ENCODE measurements around the gene WNT11.

Gene WNT11

DNA sequence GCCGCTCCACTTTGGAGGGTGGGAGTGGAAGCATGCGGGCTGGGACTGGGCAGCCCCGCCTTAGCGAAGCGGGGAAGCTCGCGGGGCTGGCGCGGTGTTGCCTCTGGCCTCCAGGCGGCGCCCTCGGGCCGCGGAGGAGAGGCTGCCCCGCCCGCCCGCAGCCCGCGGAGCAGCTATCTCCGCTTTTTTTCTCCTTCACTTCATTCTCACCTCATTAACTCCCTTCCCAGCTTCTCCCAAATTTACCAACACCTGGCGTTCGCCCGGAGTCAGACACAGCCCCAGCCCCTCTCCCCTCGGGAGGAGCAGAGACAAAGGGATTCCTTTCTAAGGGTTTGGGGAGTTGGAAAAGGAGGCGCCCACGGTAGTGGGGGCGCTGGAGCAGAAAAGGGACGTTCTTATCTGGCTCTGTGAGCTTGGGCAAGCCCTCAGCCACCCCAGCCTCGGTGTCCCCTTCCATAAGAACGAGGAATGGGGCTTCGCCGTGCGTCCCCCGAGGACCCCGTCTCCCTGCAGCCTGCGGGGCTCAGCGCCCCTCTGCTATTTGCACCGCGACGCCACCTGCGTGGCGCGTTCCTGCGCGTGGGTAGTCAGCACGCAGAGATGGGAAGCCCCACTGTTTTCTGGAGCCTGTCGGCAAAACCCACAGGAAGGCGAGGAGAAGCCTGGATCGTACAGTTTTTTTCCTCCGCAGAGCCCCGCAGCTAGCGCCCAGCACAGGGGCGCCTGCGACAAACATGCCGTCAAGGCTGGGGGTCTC lies 1.5 kb upstream of the WNT11 start:
- H3K4me3 ChIP-seq (ENCODE audit: low read depth, low read length): peak overlapping the region; percentile 41
- TF ChIP-seq, protein P1, sequence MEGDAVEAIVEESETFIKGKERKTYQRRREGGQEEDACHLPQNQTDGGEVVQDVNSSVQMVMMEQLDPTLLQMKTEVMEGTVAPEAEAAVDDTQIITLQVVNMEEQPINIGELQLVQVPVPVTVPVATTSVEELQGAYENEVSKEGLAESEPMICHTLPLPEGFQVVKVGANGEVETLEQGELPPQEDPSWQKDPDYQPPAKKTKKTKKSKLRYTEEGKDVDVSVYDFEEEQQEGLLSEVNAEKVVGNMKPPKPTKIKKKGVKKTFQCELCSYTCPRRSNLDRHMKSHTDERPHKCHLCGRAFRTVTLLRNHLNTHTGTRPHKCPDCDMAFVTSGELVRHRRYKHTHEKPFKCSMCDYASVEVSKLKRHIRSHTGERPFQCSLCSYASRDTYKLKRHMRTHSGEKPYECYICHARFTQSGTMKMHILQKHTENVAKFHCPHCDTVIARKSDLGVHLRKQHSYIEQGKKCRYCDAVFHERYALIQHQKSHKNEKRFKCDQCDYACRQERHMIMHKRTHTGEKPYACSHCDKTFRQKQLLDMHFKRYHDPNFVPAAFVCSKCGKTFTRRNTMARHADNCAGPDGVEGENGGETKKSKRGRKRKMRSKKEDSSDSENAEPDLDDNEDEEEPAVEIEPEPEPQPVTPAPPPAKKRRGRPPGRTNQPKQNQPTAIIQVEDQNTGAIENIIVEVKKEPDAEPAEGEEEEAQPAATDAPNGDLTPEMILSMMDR (IDR thresholded peaks at IDR 0.05; ENCODE audit: low read depth, low read length): peak; percentile 94

DNA sequence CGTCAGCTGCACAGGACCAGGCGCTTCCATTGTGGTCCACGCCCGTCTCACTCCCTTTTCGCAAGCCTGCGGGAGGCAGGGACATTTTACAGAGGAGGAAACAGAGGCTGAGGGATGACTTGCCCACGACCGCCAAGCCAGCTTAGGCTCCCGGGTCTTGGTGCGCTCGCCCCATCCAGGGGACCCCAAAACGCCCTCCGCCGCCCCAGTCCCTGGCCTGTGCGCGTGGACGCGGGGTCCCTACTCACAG lies 300 bp downstream of the WNT11 start:
- H3K4me3 ChIP-seq (ENCODE audit: low read depth, low read length): peak overlapping the region; percentile 39; the same call in 1 of the 2 replicates
- TF ChIP-seq, protein P1 (IDR thresholded peaks at IDR 0.05; ENCODE audit: low read depth, low read length): no peak

DNA sequence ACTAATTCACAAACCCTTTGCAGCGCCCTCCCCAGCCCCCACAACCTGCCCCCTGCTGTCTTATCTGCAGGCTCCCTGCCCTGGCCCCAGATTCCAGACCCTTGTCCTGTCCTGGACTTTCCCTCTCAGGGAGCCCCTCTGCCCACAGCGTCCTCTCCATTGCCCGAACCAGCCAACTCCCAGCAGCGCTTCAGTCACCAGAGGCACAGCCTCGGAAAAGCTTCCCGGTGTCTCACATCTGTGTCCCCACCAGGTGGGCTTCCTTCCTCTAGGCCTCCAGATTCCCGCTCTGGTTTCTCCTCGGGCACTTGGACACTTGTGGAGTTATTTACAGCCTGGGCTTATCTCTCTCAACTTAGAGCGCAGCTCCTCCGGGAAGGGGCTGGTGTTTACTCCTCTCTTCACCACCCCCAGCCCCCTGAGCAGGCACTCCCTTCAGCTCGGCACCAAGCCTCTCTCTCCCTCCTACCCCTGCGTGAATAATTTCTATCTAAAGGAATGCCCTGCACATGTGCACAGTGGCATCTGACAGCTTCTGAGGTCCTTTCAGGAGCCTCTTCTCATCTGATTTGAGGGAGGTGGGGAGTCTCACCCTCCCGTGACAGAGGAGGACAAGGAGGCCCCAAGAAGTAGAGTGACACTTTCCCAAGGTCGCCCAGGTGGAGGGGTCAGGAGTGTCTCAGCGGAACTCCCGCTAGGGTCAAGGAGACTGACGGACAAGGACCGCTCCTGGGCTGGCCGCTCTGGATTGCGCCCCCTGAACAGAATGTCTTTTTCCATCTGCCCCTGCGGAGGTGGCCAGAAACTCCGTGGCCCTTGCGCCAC lies 838 bp downstream of the WNT11 start:
- TF ChIP-seq, protein P1 (IDR thresholded peaks at IDR 0.05; ENCODE audit: low read depth, low read length): no peak
- H3K4me3 ChIP-seq (ENCODE audit: low read depth, low read length): no peak overlapping the region

DNA sequence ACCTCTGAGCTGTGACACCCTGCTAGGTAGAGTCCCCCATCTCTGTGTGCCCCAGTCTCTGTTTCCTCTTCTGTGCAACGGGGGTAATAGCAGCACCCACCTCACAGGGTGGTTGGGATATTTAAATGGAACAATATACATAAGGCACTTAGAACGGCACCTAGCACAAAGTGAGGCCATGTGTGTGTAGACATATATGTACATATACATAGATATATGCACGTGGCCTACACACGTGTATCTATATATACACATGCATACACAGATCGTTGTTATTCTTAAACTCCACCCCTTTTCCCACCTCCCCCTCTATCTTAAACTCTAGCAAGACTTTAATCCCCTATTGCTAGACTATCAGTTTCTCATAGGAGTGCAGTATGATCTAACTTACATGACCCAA lies 2.4 kb downstream of the WNT11 start:
- H3K4me3 ChIP-seq (ENCODE audit: low read depth, low read length): no peak overlapping the region
- TF ChIP-seq, protein P1 (IDR thresholded peaks at IDR 0.05; ENCODE audit: low read depth, low read length): no peak

DNA sequence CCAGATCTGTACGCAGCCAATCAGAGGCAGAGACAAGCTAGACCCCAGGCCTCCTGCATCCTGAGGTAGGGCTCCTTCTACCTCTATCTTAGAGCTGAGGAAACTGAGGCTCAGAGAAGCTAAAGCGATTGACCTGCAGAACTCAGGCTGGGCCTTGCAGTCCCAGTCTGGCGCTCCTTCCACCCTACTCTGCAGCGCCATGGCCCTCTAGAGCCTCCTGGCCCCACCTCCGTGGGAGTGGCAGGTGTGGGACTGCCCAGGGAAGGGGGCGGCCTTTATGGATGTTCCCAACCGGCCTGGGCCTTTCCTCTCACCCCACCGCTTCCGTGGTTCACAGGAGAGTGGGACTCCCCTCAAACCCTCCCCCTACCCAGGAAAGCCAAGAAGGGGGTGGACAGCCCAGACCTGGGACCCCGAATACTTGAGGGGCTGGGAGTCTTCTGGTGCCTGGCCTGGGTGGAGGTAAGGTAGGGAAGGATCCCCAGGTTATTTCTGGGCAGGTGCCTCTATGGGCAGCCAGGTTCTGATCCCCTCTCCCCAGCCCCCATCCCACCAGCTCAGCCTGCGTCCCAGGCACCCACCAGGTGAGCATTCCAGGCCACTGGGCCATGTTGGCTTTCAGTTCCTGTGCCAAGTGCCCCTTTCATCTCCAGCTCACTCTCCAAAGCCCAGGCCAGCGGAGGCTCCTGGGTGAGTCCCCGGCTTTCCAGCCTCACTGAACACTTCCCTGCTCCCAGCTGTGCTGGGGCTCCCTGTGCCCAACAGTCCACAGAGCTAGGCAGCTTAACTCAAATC lies 3.0 kb downstream of the WNT11 start:
- TF ChIP-seq, protein P1 (IDR thresholded peaks at IDR 0.05; ENCODE audit: low read depth, low read length): no peak
- no peak overlapping the region for H3K4me3 ChIP-seq (ENCODE audit: low read depth, low read length)

DNA sequence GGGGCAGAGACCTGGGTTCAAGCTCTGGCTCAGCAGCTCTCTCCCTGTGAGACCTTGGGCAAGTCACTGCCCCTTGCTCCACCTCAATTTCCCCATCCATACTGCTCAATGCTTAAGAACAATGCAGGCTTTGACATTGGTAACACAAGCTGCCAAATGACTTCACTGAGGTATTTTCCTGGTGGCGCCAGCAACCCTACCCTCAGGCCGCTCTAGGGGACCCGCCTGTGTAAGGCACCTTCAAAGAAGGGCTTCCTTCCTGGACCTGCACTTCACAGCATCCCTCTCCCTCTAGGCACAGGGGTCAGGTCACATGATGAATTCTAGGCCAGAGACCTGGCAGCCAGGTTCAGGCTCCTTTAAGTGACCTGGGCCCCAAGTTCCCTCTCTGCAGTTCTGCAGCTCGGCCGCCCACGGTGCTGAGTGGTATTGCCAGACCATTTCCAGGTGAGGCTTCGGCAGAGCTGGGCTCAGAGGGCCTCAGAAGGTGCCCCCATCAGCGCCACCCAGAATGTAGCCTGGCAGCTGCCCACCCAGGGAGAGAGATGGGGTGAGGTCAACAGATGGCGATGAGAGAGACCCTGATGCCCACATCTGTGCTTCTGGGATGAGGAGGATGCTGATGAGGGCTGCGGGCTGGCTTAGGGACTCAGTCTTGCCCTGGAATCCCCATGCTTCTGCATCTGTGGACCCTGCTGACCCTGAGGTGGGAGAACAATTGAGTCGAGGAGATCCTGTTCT lies 4.5 kb downstream of the WNT11 start:
- H3K4me3 ChIP-seq (ENCODE audit: low read depth, low read length): no peak overlapping the region
- TF ChIP-seq, protein P1 (IDR thresholded peaks at IDR 0.05; ENCODE audit: low read depth, low read length): no peak
